CD4-positive, alpha-beta T cell treated with Interleukin-4 for 1 hour (primary cell): ENCODE data around the gene THAP3.

ENCODE experiments used
- DNase-seq, 2 donors: peaks; one replicate each; pipeline ENCODE4 v3.0.0-alpha.2; 2020 to 2022

Gene THAP3

DNA sequence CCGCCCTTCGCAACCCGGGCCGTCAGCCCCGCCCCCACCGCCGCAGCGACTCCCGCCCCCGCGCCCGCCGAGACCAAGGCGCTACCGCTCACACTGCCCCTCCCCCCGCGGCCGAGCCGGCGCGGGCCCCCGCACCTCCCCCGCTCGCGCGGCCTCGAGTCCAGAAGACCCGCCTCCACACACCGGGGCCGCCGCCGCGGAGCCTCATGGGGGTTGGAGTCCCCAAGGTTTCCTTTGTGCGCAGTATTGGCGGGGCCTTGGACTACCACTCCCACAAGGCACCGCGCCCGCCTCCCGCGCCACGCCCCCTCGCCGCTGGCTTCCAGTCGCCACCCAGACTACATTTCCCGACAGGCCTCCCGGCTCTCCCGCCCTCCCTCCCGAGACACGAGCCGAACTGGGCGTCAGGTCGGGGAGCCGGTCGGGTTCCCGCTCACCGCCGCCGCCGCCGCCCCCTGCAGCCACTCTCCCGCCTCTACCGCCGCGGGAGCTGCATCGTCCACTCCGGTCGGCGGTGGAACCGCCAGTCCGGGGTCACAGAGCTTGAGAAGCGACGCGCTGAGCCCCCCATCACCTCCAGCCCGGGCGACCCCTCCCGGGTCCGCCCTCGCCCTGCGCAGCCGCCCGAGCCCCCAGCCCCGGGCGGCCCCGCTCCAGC is 11.2 kb upstream of the THAP3 start, which contains the start of gene PHF13:
PHF13 (plus strand) TSS at position 371 of the 658 bp plus-strand sequence. CDS start 336 bp downstream, outside the sequence.
- DNase-seq, result peak; percentile 99

DNA sequence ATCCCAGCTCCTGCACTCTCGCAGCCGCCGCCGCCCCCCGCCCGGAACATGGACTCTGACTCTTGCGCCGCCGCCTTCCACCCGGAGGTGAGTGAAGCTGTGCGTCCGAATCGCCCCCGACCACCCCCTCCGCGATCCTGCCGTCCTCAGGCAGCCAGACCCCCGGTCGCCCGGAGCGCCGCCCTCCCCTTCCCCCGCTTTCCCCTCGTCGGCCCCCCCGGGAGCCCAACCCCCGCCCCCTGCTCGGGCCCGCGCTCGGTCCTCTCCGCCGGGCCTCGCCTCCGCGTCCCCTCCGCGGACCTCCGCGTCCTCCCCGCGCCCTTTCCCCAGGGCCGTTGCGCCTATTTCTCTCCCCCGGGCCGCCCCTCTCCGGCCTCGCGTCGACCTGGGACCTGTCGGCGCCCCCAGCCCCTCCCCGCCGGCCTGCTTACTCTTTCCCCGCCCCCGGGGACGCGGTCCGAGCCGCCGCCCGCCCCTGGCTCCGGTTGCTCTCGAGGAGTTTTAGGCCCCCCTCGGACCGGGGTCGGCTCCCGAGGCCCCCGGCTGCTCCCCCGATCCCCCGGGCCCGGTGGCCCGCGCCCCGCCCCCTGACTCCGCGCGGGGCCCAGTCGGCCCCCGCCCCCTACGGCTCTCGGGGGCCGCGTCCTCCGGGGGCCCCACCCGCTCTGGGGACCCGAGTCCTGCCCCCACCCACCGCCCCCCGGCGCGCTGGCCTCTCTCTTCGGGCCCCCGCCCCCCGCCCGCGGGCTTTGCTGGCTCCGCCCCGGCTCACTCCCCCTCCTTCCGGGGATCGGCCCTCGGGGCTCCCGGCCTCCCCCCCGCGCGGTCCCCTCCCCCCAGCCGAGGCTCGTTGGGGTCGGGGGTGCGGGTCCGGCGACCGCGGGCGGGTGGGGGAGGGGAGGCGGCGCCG is 10.4 kb upstream of the THAP3 start:
- peak; percentile 30 to 59 for DNase-seq

GRCh38 chr1:6614929-6615785 is 9.5 kb upstream of the THAP3 start:
- no peak for DNase-seq

DNA sequence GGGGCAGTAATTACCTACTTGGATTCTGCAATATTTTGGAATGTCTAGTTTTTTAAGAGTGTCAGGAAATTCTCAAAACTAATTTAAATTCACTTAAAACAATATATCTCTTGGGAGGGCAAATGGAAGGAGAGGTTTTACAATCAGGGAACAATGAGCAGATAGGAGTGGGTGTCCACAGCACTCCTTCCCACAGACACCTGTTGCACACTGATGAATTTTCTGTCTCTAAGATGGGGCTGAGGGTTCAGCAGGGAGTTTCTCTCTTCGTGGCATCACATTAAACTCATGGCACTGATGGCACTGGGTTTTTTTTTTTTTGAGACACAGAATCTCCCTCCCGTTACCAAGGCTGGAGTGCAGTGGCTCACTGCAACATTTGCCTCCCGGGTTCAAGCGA is 5.6 kb upstream of the THAP3 start:
- DNase-seq, result no peak

GRCh38 chr1:6621429-6622391 is 3.0 kb upstream of the THAP3 start:
- no peak for DNase-seq

DNA sequence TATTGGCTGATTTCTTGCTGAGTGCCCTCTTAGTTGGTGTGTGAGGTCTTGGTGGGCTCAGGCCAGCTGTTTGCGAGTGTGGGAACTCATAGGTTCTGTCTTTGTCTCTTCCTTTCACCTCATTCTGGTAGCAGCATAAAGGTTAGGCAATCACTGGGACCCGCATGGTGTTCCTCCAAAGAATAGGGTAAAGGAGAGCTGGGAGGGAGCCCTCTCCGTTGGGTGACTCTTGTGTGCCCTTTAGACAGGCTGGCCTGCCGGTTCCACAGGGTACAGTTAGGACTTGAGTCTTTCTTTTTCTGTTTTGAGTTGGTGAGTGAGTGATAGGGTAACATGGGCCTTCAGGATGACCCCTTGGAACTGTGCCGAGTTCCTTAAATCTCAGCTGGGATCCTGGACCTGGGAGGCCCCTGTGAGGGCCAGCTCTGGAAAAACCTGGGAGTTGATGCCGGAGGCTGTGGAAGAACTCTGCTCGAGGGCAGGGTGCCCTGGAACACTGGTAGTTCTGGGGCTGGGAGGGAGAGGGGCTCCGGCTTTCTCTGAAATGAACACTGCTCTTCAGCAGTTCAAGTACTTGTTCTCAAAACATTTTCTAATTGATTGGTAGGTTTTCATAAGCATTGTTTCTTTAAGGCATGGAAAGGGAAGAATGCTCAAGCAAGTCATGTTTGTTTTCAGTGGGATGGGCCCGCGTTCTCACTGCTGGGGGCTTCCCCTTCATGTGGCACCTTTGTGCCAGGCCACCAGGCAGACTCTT is 2.1 kb upstream of the THAP3 start:
- DNase-seq, result no peak

DNA sequence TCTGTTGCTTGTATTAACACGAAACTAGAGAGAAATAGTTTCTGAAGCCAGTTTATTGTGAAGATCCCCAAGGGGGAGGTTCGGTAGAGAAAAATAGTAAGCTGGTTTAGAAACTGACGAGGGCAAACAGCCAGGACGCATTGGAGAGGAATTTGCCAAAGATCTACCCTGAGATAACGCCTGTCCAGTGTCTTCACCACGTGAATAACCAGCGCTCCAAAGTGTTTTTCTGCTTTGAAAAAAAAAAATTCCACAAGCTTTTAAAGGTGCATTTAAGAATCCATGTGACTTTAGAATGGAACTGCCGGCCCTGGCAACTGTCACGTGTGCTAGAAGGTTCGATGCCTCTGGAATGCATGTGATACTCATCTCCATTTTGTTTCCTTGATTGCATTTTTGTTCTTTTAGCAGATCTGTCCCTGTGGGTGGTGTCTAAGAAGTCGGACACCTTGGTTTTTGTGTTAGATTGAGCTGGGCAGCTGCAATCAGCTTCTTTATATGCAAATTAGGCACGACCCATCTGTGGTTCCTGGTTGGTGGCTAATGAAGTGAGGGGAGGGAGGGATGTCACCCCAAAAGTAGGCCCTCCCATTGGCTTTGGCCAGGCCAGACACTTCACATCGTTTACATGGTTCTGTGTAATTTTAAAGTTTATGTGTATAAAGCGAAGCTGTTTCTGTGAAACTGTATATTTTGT is 1.3 kb upstream of the THAP3 start:
- DNase-seq, result no peak

DNA sequence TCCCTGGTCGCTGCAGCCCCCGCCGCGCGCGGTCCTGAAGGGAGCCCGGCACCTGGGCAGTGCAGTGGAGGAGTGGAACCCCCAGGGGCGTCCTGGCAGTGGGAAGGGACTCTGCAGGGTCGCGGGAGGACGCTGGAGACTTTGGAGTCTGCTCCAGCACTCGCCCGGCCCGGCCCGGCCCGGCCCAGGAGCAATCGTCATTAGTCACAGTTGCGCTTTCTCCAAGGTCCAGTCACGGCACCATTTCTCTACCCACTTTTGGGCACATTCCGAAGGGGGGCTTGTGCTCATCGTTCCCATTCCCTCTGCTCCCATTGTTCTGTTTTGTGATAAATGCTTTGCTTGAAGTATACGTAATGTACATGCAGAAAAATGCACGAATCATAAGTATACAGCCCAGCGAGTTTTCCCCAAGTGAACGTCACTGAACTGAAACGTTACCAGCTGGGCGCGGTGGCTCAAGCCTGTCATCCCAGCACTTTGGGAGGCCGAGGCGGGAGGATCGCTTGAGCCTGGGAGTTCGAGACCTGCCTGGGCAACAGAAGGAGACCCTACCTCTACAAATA is 999 bp downstream of the THAP3 start:
- no peak for DNase-seq

GRCh38 chr1:6627031-6627430 is 2.4 kb downstream of the THAP3 start:
- no peak for DNase-seq

- DNase-seq, result no peak
Observed at GRCh38 chr1:6627841-6628545, 3.3 kb downstream of the THAP3 start.

DNA sequence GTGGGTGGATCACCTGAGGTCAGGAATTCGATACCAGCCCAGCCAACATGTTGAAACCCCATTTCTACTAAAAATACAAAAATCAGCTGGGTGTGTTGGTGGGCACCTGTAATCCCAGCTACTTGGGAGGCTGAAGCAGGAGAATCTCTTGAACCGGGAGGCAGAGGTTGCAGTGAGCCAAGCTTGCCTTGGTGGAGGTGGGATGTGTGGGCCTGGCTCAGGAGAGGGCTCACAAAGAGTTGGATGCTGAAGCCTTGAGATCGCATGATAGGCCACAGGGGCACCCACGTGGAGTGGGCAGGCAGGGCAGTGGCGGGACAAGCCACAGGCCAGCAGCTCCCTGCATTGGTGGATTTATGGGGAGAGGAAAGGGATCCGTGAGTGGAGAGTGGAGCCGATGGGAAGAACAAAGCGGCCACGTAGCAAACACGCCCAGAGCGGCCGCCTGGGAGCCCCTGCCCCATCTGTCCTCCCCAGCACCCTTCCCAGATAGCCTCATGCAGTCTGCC is 4.4 kb downstream of the THAP3 start:
- no peak for DNase-seq

GRCh38 chr1:6630027-6630426 is 5.4 kb downstream of the THAP3 start:
- DNase-seq, result no peak

GRCh38 chr1:6631058-6631457 is 6.4 kb downstream of the THAP3 start:
- no peak for DNase-seq

DNA sequence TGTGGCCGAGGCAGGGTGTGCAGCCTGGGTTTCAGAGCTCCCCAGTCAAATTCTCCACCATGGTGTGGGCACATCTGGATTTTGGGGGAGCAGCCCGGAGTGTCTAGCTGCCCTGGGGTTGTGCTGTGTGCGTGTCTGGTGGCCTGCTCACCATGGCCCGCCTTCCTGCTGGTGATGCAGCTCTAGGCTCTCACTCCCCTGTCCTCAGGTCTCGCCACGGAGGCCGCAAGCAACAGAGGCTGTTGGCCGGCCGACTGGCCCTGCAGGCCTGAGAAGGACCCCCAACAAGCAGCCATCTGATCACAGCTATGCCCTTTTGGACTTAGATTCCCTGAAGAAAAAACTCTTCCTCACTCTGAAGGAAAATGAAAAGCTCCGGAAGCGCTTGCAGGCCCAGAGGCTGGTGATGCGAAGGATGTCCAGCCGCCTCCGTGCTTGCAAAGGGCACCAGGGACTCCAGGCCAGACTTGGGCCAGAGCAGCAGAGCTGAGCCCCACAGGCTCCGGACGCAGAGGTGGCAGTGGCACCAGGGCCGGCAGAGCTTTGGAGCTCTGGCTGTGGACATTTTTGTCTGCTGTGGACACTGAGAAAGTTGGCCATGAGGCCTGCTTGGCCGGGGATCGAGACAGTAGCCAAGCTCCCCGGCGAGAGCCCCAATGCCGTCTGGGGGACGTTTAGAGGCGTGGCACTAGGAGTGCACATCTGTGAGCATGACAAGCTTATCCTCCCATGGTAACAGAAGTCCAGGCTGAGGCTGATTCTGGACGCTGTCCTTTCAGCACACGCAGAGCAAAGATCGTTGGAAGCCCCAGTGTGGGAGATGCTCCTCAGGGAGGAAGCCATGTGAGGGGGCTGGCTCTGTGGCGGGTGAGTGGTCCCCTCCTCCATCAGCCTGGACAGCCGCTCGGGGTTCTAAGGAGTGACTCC is 8.2 kb downstream of the THAP3 start:
- DNase-seq, result no peak

- DNase-seq, result peak; percentile 41 to 44
Observed at GRCh38 chr1:6634371-6635052, 9.8 kb downstream of the THAP3 start.

DNA sequence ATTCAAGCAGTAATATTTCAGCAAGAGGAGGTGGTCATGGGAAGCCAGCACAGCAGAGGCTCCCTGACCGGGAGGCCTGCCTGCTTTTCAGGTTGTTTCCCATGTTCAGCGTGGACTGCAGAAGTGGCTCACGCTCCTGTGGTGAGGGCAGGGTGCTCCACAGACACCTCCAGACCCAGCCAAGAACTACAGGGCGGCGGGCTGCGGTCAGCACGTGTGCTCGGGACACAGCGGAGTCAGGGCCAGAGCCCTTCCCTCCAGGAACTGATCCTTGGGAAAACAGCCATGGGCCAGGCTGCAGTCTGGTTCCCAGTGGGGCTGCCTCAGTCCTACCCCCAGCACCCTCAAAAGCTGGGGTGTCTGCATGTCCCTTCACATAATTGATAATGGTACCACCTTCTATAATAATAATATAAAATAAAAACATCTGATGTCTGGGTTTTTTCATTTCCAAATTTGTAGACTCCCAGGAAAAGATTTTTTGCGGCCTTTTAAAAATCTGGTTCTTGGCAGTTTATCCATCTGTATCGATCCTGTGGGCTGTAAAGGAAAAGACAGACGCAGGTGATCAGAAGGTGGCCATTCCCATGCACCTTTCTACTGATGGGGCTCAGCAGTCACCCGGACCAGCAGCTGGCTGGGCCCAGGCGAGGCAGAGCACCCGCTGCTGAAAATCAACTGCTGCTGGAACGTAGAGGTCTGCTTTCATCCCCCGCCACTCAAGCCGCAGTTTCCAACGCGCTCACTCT is 10.7 kb downstream of the THAP3 start:
- no peak for DNase-seq
